GM21723 (cell line): ENCODE results near the gene RBMS1.

Source experiments
- ATAC-seq: cut with Tn5 transposase; IDR thresholded peaks from one replicate; pipeline ENCODE4 v1.9.1; 2021; ENCODE audit warnings: mild to moderate bottlenecking, moderate library complexity; ENCODE audit not compliant: unreplicated experiment

RBMS1 gene

DNA sequence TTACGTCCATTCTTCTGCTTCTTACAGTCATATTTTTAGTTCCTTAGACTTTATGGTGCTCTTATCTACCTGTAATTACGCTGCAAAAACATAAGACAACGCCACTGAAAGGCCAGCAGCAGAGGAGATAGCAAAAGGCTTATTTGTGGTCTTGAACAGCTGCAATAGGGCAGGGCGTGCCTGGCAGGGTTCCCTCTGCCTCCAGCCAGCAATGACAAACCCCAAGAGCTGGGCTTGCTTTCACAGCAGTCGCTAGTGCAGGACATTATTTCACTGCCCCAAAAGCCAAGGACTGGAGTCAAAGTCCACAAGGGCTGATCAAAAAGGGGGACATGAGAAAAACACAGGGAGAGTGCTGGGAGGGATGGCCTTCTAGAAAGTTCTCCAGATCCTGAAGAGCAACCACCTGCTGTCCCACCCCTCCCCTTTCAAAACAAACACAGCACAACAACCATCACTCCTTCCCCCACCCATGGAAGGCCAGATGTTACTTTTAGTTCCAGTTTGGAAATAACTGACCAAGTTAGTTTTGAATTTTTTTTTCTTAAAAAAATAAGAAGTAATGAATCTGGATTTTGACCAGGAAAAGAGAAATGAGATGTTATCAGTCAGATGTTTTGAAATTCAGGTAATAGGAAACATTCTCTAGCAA lies 127.8 kb downstream of the RBMS1 start:
- no peak for ATAC-seq

DNA sequence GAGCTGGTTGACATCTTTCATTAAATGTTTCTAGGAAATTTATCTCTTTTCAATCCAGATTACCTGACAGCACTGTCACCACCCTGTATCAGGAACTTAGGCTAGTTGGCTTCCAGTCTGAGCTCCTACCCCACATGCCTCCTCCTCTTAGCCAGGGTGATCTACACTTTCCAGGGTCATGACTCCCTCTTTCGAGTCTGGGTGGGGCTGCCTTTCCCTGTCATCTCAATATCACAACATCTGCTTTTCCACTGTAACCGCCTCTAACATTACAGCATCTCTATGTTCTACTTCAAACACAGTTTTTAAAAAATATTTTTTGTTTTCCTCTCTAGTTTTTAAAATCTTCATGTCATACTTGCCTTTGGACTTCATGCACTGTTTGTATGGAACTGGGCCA lies 129.2 kb downstream of the RBMS1 start:
- no peak for ATAC-seq

DNA sequence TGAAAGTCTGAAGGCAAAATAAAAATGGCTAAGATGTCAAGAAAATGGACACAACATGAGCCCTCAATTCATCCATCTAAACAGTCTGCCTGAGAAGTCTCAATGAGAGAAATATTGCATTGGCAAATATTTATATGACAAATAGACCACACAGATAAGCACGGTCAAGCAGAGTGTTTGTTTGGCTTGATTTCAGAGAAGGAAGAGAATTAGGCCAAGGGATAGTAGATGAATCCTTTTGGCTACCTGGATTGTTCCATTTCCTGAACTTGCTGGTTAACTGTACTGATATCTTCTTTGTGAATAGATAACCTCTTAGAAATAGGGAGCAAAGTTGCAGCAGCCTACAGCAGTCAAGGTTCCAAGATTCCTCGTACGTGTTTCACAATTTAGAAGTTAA lies 129.6 kb downstream of the RBMS1 start:
- ATAC-seq: no peak

DNA sequence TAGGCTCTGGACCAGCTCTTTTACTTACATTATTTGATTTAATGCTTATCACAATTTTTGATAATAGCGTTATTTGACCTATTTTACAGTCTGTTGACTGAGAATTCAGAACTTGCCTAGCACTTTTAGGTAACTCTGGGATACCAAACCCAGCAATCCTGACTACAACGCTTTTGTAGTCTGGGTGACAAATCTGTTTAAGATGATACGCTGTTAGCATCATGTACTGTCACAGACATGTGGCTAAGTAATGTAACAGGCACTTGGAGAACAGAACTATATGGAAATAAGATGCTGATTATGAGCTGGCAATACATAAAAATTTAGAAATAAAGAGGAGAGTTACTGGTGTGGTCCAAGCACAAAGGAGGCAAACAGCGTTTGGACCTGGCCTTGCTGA lies 130.6 kb downstream of the RBMS1 start:
- no peak for ATAC-seq

DNA sequence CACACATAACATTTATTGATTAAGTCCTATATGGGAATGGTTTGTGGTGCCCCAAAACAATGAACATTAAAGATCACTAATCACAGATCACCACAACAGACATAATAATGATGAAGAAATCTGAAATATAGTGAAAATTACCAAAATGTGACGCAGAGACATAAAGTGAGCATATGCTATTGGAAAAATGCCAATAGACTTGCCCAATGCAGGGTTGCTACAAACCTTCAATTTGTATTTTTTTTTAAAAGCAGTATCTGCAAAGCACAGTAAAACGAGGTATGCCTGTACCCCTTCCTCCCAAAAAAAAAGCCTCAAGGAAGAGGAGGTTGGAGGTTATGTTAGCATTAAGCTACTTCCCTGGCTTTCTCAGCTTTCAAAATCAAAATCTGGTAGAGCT lies 131.1 kb downstream of the RBMS1 start:
- no peak for ATAC-seq

DNA sequence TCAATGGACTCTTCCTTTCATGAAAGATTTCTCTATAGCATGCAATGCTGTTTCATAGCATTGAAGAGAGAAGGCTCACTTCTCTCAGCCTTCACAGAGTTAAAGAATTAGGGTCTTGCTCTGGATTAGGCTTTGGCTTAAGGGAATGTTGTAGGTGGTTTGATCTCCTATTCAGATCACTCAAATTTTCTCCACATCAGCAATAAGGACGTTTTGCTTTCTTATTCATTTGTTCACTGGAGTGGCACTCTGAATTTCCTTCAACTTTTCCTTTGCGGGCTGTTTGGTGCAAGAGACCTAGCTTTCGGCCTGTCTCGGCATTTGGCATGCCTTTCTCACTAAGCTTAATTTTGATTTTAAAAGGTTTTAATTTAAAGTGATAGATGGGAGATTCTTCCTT lies 131.6 kb downstream of the RBMS1 start:
- no peak for ATAC-seq

DNA sequence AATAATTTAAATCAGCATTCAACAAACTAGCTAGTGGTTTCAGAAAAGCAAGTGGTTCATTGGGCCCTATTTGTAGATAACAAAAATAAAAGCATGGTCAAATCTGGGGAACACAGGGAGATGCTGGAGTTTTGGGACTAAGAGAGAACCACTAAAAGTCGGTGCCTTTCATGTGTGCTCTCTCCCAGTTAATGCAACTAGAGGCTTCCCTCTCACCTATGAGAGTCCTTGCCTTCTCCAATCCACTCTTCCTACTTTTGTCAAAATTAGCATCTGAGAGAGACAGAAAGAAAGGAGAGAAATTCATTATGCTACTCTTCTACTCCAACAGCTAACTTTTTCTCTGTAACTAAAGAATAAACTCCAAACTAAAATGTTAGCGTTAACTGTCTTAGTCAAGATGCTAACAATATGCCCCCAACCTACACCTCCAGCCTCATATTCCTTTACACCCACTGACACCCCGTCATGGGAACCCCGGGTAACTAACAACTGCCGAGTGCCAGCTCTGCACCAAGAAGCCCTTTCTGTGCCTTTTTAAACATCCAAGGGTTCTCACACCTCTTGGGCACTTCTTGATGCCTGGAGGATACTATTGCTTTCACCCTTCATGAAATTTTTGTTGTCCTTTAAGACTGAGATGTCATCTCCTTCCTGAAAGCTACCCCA lies 133.4 kb downstream of the RBMS1 start:
- no peak for ATAC-seq

DNA sequence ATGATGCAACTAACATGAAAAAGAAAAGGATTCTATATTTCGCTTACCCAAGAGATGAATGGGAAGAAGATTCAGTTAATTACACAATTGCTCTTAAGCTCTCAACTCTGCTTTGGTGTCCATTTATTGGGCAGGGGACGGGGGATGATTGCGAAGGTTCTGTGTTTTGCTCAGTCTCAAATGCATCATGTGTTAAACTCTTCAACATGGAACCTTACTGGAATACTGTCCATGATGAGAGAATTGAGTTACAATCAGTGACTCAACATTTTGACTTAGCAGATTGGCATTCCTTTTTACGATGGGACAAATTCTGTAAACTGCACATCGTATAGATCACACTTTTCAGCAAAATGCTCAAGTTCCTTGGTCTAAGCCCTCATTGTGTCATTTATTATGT lies 135.6 kb downstream of the RBMS1 start:
- no peak for ATAC-seq

DNA sequence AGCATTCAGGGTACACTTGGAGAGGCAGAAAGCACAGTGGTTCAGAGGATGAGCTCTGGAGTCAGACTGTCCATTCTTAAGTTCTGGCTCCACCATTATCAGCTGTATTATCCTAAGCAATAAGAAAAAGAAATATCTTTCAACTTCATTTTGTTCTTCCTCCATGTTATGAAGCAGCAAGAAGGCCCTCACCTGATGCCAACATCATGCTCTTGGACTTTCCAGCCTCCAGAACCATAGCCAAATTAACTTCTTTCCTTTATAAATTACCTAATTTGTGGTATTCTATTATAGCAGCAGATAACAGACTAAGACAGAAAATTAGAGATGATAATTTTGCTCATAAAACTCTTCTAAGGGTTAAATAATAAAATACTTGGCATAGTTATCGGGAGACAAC lies 137.1 kb downstream of the RBMS1 start:
- ATAC-seq: no peak

DNA sequence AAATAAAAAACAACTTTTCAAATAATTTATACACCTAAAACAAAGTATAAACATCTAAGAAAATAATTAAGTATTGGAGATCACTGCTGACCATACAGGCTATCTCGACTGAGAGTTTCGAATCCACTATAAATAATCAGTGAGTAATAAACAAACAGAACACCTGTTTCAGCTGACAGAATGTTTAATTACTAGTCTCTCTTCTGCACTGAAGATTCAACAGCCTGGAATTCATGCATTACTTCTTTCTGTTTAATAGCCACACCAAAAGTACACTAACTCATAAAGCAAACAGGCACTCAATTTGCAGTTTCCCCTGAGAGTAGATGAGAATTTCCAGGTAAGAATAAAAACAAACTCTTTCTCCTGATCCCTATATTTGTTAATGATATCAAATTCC lies 138.5 kb downstream of the RBMS1 start:
- no peak for ATAC-seq

DNA sequence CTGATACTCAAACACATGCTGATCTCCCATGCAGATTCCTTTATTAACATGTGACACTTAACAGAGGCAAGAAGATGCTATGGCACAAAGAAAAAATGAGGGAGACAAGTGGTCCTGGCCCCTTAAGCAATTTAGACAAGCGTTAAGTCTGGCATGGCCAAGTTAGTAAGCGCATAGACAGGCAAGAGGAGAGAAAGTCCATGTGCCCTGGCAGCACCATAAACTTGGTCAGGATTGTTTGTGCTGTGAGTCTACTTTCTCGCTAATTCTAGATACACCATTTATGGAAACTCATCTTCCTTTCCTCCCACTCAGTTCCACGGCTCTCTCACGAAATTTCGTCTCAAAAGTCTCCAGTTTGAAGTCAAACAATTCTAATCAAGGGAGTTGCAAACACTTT lies 138.9 kb downstream of the RBMS1 start:
- ATAC-seq: no peak

DNA sequence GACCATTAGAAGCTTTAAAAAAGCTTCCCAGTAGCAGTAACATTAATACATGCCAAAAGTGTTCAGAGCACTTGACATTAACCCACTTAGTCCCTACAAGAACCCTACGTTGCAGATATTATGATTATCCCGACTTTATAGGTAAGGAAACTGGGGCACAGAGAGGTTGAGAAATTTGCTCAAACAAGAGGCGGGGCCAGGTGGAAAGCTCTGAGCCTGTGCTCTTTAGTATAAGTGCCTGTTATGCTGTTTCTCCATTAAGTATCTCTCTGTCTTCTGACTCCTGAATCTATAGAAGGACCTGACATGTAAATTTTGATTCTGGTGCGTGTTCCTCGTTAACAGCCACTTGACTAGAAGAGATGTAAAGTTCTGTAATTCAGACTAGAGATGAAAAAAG lies 139.8 kb downstream of the RBMS1 start:
- no peak for ATAC-seq

DNA sequence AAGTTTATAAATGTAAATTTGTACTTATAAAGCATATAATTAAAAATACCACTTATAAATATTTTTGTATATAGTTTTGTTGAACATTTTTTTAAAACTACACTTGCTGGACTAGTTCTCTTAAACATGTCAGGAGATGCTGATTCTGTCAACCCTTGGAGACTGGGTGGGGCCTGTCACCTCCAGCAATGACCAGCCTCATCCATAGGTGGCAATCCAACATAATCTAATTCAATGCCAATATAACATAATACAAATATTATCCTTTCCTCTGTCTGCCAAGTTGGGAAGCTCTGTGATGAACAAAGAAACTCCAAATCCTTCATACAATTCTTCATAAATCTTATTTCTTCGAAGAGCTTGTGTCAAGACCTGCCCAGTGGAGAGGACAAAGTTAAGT lies 140.4 kb downstream of the RBMS1 start:
- peak; percentile 75 for ATAC-seq

DNA sequence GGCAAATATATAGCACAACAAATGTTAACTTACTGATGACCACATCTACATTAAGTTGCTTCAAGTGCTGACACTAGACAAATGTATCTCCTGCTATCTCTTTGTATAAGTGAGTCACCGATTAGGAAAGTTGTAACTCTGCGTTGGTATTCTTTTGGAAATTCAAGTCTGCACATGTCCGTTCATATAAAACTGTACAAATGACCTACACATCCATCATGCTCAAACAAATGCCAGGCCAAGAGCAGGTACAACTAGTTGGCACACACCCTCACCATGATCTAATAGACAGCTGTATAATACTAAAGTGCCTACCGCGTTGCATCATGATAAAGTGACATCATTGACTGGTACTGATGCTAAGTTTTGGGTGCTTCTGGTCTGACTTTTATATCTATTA lies 141.1 kb downstream of the RBMS1 start:
- ATAC-seq: no peak

DNA sequence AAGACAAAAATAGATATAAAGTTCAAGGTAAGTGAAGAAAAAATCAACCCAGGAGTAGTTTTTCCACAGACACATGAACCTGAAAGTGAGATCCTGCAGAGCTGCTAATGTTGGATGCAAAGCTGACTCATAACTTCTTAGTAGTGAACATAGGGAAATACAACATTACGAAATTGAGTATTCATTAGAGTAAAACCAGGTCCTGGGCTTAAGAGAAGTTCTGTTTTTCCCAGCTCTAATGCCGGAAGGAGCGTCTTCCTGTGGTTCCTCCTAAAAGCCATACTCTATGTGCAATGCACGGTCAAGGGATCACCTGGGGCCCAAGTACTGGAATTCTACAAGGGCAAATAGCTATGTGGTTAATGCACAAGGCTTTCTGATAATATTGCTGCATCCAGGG lies 141.7 kb downstream of the RBMS1 start:
- ATAC-seq: no peak

DNA sequence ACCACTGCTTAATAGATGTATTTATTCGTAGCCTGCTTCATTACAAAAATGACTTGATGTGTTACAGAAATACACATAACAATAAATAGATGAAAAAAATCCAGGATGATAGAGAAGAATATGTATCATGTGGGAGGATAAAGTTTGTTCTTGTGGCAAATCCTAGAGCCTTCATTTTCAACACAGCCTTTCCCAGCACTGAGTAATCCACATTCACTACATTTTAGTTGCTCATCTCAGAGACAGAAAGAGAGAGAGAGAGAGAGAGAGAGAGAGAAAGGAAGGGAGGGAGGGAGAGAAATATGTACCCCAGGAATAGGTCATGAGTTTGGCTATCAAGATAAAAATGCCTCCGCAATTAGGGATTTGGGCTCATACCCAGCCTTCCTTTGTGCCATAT lies 144.3 kb downstream of the RBMS1 start:
- no peak for ATAC-seq

DNA sequence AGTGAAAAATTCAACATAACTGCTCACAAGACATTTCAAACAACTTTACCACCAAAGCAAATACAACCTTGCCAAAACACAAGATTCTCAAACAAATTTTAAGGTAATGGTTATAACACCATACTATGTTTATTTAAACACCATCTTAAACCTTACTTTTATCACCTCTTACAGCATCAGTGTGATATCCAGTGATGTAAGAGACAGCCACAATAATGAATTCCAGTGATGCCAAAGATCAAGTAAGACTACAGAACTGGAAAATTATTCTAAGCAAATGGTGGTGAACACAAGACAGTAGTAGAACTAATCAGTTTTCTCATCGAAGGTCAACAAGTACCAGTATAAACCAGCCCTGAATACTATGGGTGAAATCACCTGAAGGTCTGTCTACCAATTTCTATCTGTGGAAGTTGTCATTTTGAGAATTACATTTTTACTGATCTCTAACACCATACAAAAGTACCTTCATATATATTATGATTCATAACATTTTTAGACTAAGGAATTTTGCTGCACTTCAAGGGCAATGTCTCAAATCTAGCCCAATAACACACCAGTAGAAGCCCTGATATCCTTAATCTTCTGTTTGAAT lies 146.2 kb downstream of the RBMS1 start:
- no peak for ATAC-seq

DNA sequence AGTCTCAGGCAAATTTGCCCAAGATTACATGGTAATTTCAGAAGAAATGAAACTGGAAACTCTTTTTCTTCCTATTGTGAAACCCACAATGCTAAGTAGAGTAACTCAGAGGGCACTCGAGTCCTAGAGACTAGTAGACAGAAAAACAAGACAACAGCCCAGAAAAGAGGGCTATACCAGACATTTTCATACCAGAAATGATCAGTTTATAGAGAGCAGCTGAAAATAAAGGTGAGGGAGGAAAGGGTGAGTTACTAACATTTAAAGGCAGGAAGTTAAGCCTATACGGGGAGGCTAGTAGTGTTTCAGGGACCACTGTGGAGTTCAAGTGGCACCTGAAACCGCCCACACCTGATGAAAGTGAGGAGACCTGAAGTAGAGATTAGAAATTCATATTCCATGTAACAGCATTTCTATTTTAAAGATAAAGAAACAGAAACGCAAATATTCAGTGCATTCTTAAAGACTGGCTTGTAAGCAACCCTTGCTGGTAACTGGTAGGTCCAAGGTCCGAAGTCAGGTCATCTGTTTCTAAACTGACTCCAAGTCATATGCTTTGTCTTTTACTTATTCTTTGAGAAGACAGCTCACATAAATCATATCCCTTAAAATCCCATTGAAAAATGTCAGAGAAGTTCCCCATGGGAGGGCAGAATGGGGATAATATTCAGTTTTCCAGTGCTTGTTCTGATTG lies 148.4 kb downstream of the RBMS1 start:
- no peak for ATAC-seq

DNA sequence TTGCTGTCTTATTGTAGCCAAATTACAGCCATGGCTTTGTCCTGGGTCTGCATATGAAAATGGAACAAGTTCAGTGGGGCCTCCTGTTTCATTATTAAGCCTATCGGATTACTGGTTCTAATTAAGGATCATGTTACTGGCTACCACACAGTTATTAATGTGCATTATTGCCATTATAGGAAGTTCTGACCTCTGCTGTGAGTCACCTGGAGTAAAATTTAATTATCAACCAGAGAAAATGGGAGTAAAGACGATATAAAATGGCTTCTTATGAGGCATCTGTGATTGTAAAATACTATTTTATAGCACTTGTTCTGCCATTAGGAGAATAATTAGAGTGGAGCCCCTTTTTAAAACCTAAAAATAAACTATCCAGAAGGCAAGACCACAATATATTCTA lies 150.2 kb downstream of the RBMS1 start:
- no peak for ATAC-seq

DNA sequence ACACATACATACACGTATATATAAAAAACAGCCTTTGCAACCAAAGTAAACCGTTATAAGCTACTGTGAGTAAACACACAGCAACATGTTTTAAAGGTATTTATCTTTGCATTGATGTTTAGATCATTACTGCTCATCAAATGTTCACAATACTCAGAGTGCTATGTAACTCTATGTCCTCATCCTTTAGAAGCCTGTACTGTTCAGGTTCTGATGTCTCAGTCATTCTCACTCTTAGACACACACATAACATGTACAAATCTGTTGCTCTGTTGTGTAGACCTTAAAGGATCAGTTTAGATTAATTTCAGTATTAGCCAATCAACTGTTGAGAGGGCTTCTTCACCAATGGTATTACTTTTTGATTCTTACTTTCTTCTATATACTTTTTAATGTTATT lies 153.9 kb downstream of the RBMS1 start:
- ATAC-seq: no peak

DNA sequence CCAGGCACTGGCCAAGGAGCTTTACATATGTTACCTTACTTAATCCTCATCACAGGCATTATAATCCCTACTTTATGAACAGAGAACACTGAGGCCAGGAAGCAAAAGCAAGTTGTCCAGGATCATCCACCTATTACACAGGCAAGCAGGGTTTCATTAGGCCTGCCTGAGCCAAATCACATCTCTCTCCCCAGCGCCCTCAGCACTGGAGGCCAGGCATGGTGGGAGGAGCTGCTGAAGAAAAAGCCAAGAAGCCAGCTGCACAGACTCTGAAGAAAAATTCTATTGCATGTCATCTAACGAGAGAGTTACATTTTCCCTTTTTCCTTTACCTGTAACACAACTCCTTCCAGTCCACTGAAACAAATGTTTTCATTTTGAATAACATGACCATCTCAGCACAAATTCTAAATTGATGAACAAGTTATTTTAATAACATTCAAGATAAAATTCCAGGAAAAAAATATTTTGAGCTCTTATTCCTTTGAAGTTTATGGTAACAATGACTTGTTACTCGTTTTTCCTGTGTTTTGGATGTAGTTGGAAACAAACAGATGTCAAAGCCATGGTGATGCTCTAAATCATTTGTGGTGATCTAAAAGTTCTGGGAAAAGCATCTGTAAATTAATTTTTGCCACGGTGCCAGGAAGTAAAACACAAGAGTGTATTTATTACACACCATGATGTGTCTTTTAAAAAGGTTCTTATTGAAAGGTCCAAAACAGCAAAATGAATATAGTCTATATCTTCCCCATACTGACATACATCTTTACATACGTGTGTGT lies 154.5 kb downstream of the RBMS1 start:
- no peak for ATAC-seq
